Right cardiac atrium (tissue), 5 donors: Measurements from ENCODE around the gene CACNA1E. TPM values are rescaled to one million over a fixed set of nuclear protein-coding genes. Genes with fewer than 3 reads are reported as not detected.
A peak's percentile ranks its signal among the peaks of the same experiment; 100 is the strongest.

Experiments used
- ATAC-seq, 2 donors: fragments of 200-7000 bp; cut with Tn5 transposase; one replicate each; pipeline versions ENCODE4 v1.8.0 to v1.9.1; 2020; ENCODE audit warnings: moderate library complexity in 2 of 2, mild to moderate bottlenecking in 1 of 2
- DNase-seq, 3 donors: peaks; one replicate each; pipeline ENCODE4 v3.0.0-alpha.2; 2020
- H3K27ac ChIP-seq: one replicate; pipeline ENCODE4 v1.5.1; 2013; ENCODE audit warnings: mild to moderate bottlenecking, low read length, control low read depth, moderate library complexity
- H3K27me3 ChIP-seq: one replicate; pipeline ENCODE4 v1.6.1; 2013; ENCODE audit not compliant: control insufficient read depth, insufficient read depth
- H3K4me1 ChIP-seq: one replicate; pipeline ENCODE4 v1.6.1; 2013; ENCODE audit warnings: low read length; ENCODE audit not compliant: control insufficient read depth, insufficient read depth
- H3K4me3 ChIP-seq: one replicate; pipeline ENCODE4 v1.5.1; 2013; ENCODE audit warnings: low read length, control low read depth
- H3K9me3 ChIP-seq: one replicate; pipeline ENCODE4 v1.6.1; 2013; ENCODE audit warnings: low read length; ENCODE audit not compliant: control insufficient read depth
- WGBS: extraction: QIAGEN DNeasy Blood & Tissue Kit; methylation state at CpG from one replicate; pipeline ENCODE4 v1.1.7; 2013; 5-methylcytosine and 5-hydroxymethylcytosine counted together
- intact Hi-C, 4 donors: fragments of 100-400 bp; cut with DNase I; formaldehyde crosslinking; loops; one replicate each; pipeline versions ENCODE4 v1.11.0 to v1.14.0; 2022 to 2023
- polyA plus RNA-seq: library from polyadenylated mRNA; stranded (reverse); fragments of 200-250 nt; gene quantifications from one replicate; pipeline ENCODE4 v1.2.3, GENCODE V29; 2013
- total RNA-seq, 4 donors: library from RNA; stranded (reverse); fragmentation: NEBNext Ultra II Directional; extraction: Animal tissue kit (Norgen Biotek cat#: 25700); gene quantifications; one replicate each; pipeline ENCODE4 v1.2.1, GENCODE V29; 2021
- donor health status: healthy with polysubstance abuse.
- donor health status: DM: no; HTN: yes; CAD: no.
- donor health status: DM: no; HTN: no; CAD: no.
- donor health status: DM: no; HTN: yes; CAD: no; lungs with severe emphysema.
- donor health status: DM: yes; HTN: yes; CAD: no.

Gene CACNA1E
- total and polyA plus RNA-seq, 5 donors, result 0.45 to 3.2 (median 1.8) TPM

GRCh38 chr1:181632492-181632891 is 149.2 kb downstream of the CACNA1E start:
- DNase-seq, result no peak
- no peaks in the 10 kb centered on the region for H3K9me3 ChIP-seq
- H3K27ac ChIP-seq, result no peak overlapping the region
- intact Hi-C loops, result no loop called here
- no peak for ATAC-seq
- no peak overlapping the region for H3K4me3 ChIP-seq
- 64% methylated on average over 1 of the region's 1 CpG for WGBS
- H3K4me1 ChIP-seq, result no peaks in the 10 kb centered on the region
- H3K27me3 ChIP-seq, result peaks cover 3% of the 10 kb centered on the region

GRCh38 chr1:181632960-181633359 is 149.6 kb downstream of the CACNA1E start:
- ATAC-seq (no peak), DNase-seq (no peak)
- Histone ChIP-seq H3K9me3 (no peaks in the 10 kb centered on the region), H3K4me1 (no peaks in the 10 kb centered on the region), H3K27ac (no peak overlapping the region), H3K4me3 (no peak overlapping the region), H3K27me3 (peaks cover 3% of the 10 kb centered on the region)
- intact Hi-C loops, result no loop called here
- WGBS, result 81% methylated on average over 6 of the region's 6 CpGs

- Histone ChIP-seq H3K9me3 (no peaks in the 10 kb centered on the region), H3K27ac (no peak overlapping the region), H3K4me3 (no peak overlapping the region), H3K4me1 (no peaks in the 10 kb centered on the region), H3K27me3 (peaks cover 3% of the 10 kb centered on the region)
- 31% methylated on average over 1 of the region's 1 CpG for WGBS
- DNase-seq, result no peak
- intact Hi-C loops, result no loop called here
- no peak for ATAC-seq
Measured at GRCh38 chr1:181635110-181635509, 151.8 kb downstream of the CACNA1E start.

- Histone ChIP-seq H3K27ac (no peak overlapping the region), H3K27me3 (peaks cover 3% of the 10 kb centered on the region), H3K4me3 (no peak overlapping the region), H3K9me3 (no peaks in the 10 kb centered on the region), H3K4me1 (no peaks in the 10 kb centered on the region)
- DNase-seq (no peak), ATAC-seq (no peak)
- intact Hi-C loops, result no loop called here
Measured at GRCh38 chr1:181637998-181638397, 154.7 kb downstream of the CACNA1E start.

GRCh38 chr1:181640956-181641355 is 157.6 kb downstream of the CACNA1E start:
- H3K4me3 ChIP-seq, result no peak overlapping the region
- H3K4me1 ChIP-seq, result no peaks in the 10 kb centered on the region
- 82% methylated on average over 3 of the region's 3 CpGs for WGBS
- H3K27me3 ChIP-seq, result peaks cover 3% of the 10 kb centered on the region
- H3K9me3 ChIP-seq, result no peaks in the 10 kb centered on the region
- DNase-seq (no peak), ATAC-seq (no peak)
- H3K27ac ChIP-seq, result no peak overlapping the region
- intact Hi-C loops, result no loop called here

- ATAC-seq (no peak), DNase-seq (no peak)
- Histone ChIP-seq H3K9me3 (no peaks in the 10 kb centered on the region), H3K27ac (no peak overlapping the region), H3K4me1 (no peaks in the 10 kb centered on the region), H3K27me3 (no peaks in the 10 kb centered on the region), H3K4me3 (no peak overlapping the region)
- intact Hi-C loops, result no loop called here
- WGBS, result 47% methylated on average over 3 of the region's 3 CpGs
Measured at GRCh38 chr1:181643631-181644030, 160.3 kb downstream of the CACNA1E start.

GRCh38 chr1:181645171-181645570 is 161.9 kb downstream of the CACNA1E start:
- no peak for DNase-seq
- Histone ChIP-seq H3K9me3 (no peaks in the 10 kb centered on the region), H3K4me3 (no peak overlapping the region), H3K27me3 (no peaks in the 10 kb centered on the region), H3K27ac (no peak overlapping the region), H3K4me1 (no peaks in the 10 kb centered on the region)
- intact Hi-C loops, result no loop called here
- no peak for ATAC-seq
- WGBS, result 77% methylated on average over 5 of the region's 5 CpGs

GRCh38 chr1:181646710-181647109 is 163.4 kb downstream of the CACNA1E start:
- WGBS, result 64% methylated on average over 8 of the region's 8 CpGs
- no peaks in the 10 kb centered on the region for H3K27me3 ChIP-seq
- no peak overlapping the region for H3K27ac ChIP-seq
- ATAC-seq (no peak), DNase-seq (no peak)
- intact Hi-C loops, result no loop called here
- no peak overlapping the region for H3K4me3 ChIP-seq
- no peaks in the 10 kb centered on the region for H3K9me3 ChIP-seq
- no peaks in the 10 kb centered on the region for H3K4me1 ChIP-seq

- Histone ChIP-seq H3K4me1 (no peaks in the 10 kb centered on the region), H3K27me3 (no peaks in the 10 kb centered on the region), H3K9me3 (no peaks in the 10 kb centered on the region), H3K4me3 (no peak overlapping the region), H3K27ac (no peak overlapping the region)
- 43% methylated on average over 11 of the region's 11 CpGs for WGBS
- intact Hi-C loops, result no loop called here
- peak in 1 of 2 donors; percentile 41 for ATAC-seq
- DNase-seq, result no peak
Measured at GRCh38 chr1:181647314-181648035, 164.2 kb downstream of the CACNA1E start.

GRCh38 chr1:181651276-181651675 is 168.0 kb downstream of the CACNA1E start:
- ATAC-seq, result no peak

GRCh38 chr1:181655756-181656155 is 172.4 kb downstream of the CACNA1E start:
- no peak overlapping the region for H3K4me3 ChIP-seq
- no peak overlapping the region for H3K27ac ChIP-seq
- no peaks in the 10 kb centered on the region for H3K27me3 ChIP-seq
- no peaks in the 10 kb centered on the region for H3K9me3 ChIP-seq
- intact Hi-C loops, result no loop called here
- DNase-seq (no peak), ATAC-seq (no peak)
- H3K4me1 ChIP-seq, result no peaks in the 10 kb centered on the region
- 86% methylated on average over 2 of the region's 2 CpGs for WGBS

More at GRCh38 chr1:181651276-181651675, 168.0 kb downstream of the CACNA1E start:
- no peaks in the 10 kb centered on the region for H3K4me1 ChIP-seq
- no peaks in the 10 kb centered on the region for H3K27me3 ChIP-seq
- DNase-seq, result no peak
- H3K9me3 ChIP-seq, result no peaks in the 10 kb centered on the region
- no peak overlapping the region for H3K27ac ChIP-seq
- no peak overlapping the region for H3K4me3 ChIP-seq
- WGBS, result 83% methylated on average over 1 of the region's 1 CpG
- intact Hi-C loops, result no loop called here

GRCh38 chr1:181656491-181656890 is 173.2 kb downstream of the CACNA1E start:
- no peak for ATAC-seq
- intact Hi-C loops, result no loop called here
- no peaks in the 10 kb centered on the region for H3K9me3 ChIP-seq
- H3K27ac ChIP-seq, result no peak overlapping the region
- WGBS, result 60% methylated on average over 2 of the region's 2 CpGs
- no peaks in the 10 kb centered on the region for H3K4me1 ChIP-seq
- DNase-seq, result no peak
- H3K27me3 ChIP-seq, result no peaks in the 10 kb centered on the region
- H3K4me3 ChIP-seq, result no peak overlapping the region
